Umbilical cord (tissue), 2 donors: ENCODE data around the gene ZNF684. TPM values are rescaled to one million over a fixed set of nuclear protein-coding genes. Genes with fewer than 3 reads are reported as not detected.
A peak's percentile ranks its signal among the peaks of the same experiment; 100 is the strongest.

Source experiments
- DNase-seq: peaks from one replicate; pipeline ENCODE4 v3.0.0-alpha.2; 2015; ENCODE audit warnings: low spot score
- total RNA-seq: library from RNA; depleted of rRNA; stranded (reverse); fragments of >200 nt; gene quantifications from one replicate; pipeline ENCODE4 v1.2.3, GENCODE V29; 2014; ENCODE audit warnings: low replicate concordance; ENCODE audit not compliant: insufficient read depth

ZNF684 gene
- total RNA-seq, 1 donor from 2014 or later, result 6.7 TPM

- no peak for DNase-seq
Observed at GRCh38 chr1:40567825-40568224, 36.4 kb downstream of the ZNF684 start.

- peak; percentile 28 for DNase-seq
Observed at GRCh38 chr1:40574805-40575204, 43.4 kb downstream of the ZNF684 start.

- DNase-seq, result peak; percentile 68
Observed at GRCh38 chr1:40575336-40575735, 43.9 kb downstream of the ZNF684 start.

GRCh38 chr1:40582116-40582515, 50.7 kb downstream of the ZNF684 start:
- DNase-seq, result no peak

GRCh38 chr1:40583980-40584379, 52.5 kb downstream of the ZNF684 start:
- DNase-seq, result no peak

GRCh38 chr1:40588586-40588985, 57.1 kb downstream of the ZNF684 start:
- DNase-seq, result no peak

GRCh38 chr1:40592107-40592803, 60.8 kb downstream of the ZNF684 start:
- peak; percentile 42 for DNase-seq

- no peak for DNase-seq
Observed at GRCh38 chr1:40593449-40594186, 62.2 kb downstream of the ZNF684 start.

- DNase-seq, result no peak
Observed at GRCh38 chr1:40594187-40594531, 62.7 kb downstream of the ZNF684 start.

GRCh38 chr1:40595623-40596022, 64.2 kb downstream of the ZNF684 start:
- no peak for DNase-seq

Other genes starting within 250 kb of the ZNF684 start
- gene COL9A2, start 214.4 kb upstream of the ZNF684 start, total RNA-seq, result 9.1 TPM
- 20.2 TPM for gene SMAP2, start 157.9 kb upstream of the ZNF684 start, total RNA-seq
- gene ZFP69B, start 81.2 kb upstream of the ZNF684 start, total RNA-seq, result 6.5 TPM
- gene ZFP69, start 54.3 kb upstream of the ZNF684 start, total RNA-seq, result 8.9 TPM
- gene EXO5, start 22.9 kb upstream of the ZNF684 start, total RNA-seq, result 5.3 TPM
- gene RIMS3, start 134.0 kb downstream of the ZNF684 start, total RNA-seq, result 5.8 TPM
- 38.0 TPM for gene NFYC, start 160.1 kb downstream of the ZNF684 start, total RNA-seq